ENCODE data around the gene PHLDB3.

Gene PHLDB3

DNA sequence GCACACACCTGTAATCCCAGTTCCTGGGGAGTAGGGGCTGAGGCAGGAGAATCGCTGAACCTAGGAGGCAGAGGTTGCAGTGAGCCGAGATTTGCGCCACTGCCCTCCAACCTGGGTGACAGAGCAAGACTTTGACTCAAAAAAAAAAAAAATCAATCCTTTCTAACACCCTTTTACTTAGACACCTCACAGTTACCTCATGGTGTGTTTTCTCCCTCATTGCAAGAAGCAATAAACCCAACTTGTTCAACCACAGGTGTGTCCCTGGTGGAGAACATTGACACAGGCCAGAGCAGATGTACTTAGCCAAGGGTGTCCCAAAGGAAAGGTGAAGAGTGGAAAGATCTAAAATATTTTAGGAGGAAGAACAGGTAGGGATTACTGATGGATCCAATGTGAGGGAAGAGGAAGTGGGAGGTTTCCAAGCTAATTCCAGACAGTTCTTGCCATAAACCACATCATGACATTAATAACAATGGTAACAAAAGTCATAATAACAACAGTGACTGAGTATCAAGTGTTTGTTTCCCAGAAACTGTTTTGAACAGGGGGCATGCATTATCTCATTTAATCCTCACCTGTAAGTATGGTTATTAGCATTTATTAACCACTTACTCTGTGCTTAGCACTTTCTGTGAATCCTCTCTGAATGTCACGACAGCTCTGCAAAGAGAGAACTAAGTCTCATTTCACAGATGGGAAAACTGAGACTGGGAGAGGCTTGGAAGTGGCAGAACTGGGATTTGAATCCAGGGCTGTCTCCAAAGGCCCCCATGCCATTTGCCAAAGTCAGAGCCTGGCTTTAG lies 36.0 kb downstream of the PHLDB3 start:
- no peak for DNase-seq (ENCODE audit: low spot score)

DNA sequence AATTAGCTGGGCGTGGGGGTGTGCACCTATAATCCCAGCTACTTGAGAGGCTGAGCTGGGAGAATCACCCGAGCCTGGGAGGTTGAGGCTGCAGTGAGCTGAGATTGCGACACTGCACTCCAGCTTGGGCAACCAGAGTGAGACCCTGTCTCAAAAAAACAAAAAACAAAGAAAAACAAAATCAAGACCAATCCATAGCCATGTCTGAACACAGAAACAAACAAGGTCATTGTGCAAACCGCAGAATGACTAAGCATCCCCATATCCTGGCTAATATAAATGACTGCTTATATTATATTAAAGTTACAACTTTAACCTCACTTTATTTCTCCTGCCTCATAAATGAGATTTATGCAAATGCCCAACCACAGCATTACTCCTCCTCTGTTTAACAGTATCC lies 36.8 kb downstream of the PHLDB3 start:
- DNase-seq (ENCODE audit: low spot score) = peak; percentile 96

DNA sequence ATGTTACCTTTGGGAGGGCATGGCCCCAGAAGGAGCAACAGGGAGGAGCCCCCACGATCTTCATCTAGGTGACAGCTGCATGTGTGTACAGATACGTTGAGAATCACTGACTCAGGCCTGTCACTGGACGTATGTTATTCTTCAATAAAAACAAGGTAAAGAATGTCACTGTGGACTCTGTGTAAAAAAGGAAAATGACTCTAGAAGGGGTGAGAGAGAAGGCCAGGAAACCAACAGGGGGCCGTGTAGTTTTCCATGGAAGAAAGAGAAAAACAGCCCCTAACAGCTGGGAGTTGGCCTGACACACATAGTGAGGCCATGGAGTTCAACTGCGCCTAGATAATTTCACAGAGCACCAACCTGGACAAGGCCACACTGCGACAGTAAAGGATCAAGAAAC lies 37.3 kb downstream of the PHLDB3 start:
- DNase-seq (ENCODE audit: low spot score) = no peak

DNA sequence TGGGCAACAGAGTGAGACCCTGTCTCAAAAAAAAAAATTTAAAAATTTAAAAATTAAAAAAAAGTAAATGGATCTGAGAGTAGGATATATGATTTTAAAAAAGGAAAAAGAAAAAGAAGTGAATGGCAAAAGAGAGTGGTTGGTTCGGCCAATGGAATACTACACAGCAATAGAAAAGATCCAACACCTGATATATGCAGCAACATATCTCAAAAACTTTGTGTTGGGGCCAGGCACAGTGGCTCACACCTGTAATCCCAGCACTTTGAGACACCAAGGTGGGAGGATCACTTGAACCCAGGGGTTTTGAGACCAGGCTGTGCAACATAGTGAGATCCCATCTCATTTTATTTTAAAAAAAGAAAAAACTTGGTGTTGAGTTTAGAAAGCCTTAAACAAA lies 37.8 kb downstream of the PHLDB3 start:
- DNase-seq (ENCODE audit: low spot score) = no peak

DNA sequence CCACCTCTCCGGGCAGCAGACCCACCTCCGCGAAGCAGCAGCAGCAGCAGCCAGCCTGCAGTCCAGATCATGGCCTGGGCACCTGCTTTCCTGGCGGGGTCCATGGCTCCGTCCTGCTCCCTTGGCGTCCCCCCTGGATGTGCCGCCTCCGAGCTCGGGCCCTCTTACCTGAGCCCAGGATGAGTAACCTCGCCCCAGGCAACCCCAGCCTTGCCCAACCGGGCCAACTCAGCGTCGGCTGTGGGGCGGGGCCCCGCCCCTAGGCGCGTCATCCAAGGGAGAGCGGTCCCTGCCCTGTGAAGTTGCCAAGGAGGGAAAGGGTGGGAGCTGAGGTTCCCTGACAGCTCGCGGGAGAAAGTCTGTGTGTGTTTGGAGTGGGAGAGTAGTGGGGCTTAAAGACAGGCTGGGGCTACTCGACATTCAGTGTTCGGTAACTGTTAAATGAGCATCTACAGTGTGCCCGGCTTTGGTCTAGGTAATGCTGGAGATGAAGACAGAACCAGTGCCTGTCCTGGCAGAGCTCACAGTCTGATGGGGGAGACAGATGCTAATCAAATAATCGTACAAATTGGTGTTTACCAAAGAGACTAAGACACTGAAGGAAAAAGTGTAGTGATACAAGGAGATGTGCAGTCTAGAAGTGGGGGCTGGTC lies 39.0 kb downstream of the PHLDB3 start, which contains the start of gene LYPD3:
Gene LYPD3, minus strand, starts transcription at position 141 of the 653 bp plus-strand sequence. Its CDS starts 37 bp downstream, at position 104.
- no peak for DNase-seq (ENCODE audit: low spot score)

DNA sequence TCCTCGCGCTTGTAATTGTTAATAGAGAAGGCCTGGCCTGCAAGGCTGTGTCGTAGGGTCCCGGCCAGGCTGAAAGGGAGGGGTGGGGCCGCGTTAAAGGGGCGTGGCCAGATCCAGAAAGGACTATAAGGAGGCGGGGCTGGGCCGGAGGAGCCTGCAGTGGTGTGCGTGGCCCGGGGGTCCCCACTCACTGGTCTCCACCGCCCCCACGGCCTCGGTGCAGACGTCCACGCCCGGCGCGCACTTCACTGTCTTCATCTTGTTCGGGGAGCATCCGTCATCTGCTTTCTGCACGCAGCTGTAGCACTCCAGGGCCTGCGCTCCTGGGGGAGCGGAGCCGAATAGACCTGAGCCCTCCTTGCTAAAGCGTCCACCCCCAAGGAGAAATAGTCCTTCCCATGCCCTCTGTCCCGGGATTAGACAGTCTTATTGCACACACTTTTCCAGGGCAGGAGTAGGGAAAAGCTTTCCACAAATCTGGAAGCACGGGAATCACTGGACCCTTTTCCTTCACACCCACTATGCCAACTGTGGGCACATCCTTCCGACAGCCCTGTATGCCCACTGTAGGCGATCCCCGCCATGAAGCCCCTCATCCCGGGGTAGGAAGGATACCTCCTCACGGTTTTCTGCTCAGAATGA lies 40.3 kb downstream of the PHLDB3 start:
- no peak for DNase-seq (ENCODE audit: low spot score)

DNA sequence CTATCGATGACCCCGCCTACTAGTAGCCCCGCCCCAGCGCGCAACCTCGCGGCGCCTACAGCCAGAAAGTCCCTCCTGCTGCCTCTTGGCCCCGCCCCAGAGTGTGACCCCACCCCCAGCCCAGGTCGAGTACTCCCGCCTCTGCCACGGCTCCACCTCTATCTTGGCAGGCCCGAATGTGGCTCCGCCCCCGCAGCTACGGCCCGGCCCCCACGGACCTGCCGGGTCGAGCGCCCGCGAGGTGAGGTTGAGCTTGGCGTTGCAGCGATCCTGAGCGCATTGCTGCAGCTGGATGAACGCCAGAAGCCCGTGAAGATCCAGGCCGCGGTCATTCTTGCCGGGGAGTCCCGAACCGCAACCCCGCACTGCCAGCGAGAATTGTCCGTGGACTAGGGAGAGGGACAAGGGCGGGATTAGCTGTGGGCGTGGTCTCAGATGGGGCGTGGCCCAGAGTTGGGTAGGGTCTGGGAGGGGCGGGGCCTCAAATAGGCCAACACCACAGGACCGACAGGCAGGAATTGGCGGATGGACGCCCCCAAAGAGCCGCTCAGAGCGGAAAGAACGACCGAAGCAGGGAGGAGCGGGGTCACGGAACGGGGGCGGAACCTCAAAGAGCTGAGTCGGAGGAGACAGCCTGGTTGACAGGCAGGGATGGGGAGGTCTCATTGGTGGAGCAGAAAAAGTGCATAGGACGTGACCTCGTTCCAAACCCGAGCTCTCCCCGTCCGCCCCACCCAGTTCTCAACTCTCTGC lies 41.0 kb downstream of the PHLDB3 start:
- DNase-seq (ENCODE audit: low spot score) = peak; percentile 99

DNA sequence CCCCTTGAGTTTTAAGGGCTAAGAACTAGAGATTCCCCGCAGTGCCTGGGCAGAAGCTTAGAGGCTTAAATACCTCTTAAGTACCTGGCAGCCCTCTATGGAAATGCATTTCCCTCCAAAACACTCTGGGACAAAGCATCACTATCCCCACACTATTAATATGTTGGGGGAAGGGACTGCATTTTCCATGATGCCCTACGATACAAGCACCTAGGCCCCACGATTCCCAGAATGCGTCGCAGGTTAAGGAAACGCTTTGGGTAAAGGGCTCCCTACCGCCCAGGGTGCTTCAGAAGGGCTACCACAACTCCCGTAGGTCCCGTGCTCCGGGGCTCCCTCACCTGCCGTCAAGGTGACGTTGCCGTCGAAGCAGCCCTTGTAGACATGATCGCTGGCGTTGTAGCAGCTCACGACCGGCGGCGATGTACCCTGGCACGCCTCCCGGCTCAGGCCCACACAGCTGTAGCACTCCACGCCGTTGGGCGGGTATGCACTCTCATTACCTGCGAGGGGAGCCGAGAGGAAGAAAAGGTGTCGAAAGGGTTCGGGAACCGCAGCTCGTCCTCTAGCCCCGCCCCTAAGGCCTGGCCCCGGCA lies 41.7 kb downstream of the PHLDB3 start:
- DNase-seq (ENCODE audit: low spot score) = no peak

DNA sequence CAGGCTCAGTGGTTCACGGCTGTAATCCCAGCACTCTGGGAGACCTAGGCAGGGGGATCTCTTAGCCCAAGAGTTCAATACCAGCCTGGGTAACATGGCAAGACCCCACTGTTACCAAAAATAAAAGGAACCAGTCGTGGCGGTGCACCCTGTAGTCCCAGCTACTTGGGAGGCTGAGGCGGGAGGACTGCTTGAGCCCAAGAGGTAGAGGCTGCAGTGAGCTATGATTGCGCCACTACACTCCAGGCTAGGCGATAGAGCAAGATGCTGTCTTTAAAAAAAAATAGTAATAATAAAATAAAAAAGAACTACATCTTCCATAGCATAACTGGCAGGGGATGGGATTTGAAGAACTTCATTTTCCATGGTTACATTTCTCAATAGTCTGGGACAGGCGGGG lies 42.2 kb downstream of the PHLDB3 start:
- no peak for DNase-seq (ENCODE audit: low spot score)

DNA sequence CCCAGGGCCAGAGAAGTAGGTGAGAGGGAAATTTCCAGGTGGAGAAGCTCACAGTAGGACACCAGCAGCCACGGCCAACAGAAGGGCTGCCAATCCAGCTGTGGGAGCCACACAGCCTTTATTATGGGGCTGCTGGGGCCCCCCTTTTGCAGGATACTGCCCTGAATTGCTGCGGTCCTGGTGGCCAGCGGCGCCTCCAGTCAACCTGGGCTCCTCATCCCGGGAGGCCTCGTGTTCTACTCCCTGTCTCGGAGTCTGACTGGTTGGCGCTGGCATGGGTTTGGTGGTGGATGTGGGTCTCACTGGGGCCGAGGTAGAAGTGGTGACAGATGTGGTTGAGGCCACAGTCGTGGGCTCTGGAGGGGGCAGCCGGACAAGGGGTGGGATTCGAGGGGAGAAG lies 43.2 kb downstream of the PHLDB3 start:
- no peak for DNase-seq (ENCODE audit: low spot score)

DNA sequence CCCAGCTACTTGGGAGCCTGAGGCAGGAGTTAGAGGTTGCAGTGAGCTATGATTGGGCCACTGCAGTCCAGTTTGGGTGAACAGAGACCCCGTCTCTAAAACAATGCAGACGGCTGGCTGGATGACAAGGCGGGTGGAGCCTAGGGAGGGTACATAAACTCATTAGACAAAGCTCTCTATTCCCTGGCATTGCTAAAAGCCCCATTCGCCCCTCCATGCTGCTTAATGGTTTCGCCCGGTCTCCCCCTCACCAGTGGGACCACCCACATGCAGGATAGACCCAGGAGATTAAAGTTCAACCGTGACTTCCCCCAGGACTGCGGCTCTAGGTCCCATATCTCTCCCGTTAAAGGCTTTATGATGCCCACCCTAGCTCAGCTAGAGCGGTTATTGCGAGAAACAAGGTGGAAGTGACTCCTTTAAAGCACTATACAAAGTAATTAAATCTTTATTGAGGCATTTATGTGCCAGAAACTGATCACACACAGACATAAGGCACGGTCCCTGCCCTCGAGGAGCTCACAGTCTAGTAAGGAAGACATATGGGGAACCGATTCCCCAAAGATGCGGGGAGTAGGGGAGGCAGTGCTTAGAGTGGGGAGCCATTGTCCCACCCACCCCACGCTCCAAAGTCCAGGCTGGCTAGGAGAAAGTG lies 44.1 kb downstream of the PHLDB3 start:
- no peak for DNase-seq (ENCODE audit: low spot score)

DNA sequence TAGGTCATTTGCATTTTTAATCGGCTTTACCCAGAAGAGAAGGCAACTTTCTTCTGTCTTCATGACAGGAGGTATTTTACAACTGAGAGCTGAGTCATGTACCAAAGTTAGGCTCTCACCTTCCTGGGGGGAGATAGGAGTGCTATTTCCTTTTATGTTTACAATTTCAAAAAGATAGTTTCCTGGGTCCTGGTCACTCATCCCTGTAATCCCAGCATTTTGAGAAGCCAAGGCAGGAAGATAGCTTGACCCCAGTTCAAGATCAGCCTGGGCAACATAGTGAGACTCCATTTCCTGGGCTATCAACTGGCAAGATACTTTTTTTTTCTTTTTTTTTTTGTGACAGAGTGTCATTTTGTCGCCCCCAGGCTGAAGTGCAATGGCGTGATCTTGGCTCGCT lies 46.7 kb downstream of the PHLDB3 start:
- DNase-seq (ENCODE audit: low spot score) = no peak

DNA sequence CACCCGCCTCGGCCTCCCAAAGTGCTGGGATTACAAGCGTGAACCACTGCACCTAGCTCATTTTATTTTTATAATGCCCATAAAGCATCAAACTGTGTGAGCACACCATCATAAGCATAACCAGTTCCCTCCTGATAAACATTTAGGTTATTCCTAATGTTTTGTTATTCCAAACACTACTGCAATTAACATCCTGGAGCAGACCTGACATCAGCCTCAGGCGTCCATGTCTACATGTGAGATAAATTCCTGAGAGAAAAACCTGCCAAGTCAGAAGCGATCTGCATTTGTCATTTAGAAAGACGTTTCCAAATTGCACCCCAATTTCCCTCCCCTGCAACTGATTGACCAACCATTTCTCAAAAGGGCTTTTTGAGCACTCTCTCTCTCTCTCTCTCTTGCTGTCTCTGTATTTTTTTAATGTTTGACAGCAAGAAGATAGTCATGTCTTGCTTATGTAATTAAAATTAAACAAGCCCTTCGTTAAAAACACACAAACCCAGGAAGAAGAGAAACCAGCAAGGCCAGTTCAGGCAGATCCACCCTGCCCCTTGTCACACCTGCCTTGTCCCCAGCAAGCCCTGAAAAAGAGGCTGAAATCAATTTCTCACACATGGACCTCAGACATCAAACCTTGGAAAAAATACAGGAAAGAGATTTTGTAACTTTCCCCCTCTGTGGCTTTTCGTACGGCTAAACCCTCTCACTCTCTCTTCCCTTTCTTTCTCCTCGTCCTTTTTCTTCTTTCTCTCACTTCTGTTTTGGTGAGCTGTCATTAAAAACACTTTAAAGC lies 49.0 kb downstream of the PHLDB3 start:
- no peak for DNase-seq (ENCODE audit: low spot score)

DNA sequence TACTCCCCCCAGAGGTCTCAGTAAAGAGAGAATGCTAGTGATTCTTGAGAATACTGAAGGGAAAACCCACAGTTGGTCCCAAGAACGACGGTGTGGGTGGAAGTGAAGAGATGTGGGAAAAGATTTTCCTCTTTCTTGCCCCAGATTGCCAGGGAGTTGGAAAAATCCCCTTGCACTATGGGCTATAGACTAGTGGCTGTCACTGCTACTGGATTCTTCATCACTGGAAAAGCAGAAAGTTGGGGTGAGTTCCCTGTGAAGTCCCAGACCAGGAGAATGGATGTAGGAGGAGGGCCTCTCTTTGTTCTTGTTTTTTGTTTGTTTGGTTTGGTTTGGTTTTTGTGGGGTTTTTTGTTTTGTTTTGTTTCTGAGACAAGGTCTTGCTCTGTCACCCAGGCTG lies 50.5 kb downstream of the PHLDB3 start:
- no peak for DNase-seq (ENCODE audit: low spot score)

DNA sequence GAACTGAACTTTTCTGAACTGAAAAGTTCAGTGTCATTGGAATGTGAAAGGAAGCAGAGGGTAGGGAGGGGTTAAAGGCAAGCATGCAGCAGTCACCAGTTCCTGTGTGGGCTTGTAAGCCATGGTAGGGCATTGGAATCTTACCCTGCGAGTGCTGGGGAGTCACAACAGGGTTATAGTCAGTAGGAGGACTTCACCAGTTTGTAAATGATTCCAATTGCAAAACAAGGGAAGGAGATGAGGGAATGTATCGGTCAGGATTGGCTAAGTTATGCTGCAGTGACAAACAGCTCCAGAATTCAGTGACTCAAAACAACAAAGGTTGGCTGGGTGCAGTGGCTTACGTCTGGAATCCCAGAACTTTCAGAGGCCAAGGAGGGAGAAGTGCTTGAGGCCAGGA lies 52.0 kb downstream of the PHLDB3 start:
- no peak for DNase-seq (ENCODE audit: low spot score)

DNA sequence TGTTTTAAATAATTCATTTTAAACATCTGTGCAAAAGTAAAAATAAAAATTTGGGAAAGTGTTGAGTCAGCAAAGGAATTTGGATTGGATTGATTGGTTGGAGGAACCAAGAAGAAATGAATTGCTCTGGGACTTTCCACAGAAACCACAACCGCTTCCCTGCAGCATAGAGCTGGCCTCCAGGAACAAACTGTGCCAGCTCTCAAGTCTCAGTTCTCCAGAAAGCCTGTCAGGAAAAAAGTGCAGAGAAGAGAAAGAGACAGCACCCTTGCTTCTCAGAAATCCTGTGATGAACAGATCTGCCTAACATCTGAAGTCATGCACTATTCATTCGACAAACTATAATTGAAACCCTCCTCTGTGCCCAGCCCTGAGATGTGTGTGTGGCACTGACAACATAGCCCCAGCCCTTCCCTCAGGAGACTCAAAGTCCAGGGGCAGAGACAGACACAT lies 54.0 kb downstream of the PHLDB3 start:
- no peak for DNase-seq (ENCODE audit: low spot score)

DNA sequence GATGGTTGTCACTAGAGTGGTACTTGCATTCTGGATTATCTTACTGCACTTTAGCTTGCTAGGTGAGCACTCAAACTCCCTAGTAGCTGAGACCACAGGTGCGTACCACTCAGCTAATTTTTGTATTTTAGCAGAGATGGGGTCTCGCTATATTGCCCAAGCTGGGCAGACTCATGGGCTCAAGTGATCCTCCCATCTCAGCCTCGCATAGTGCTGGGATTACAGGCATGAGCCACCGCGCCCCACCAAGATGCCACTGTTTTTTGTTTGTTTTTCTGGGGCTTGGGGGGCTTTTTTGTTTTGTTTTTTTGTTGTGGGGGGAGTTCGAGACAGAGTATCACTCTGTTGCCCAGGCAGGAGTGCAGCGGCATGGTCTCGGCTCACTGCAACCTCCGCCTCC lies 56.9 kb downstream of the PHLDB3 start:
- no peak for DNase-seq (ENCODE audit: low spot score)

DNA sequence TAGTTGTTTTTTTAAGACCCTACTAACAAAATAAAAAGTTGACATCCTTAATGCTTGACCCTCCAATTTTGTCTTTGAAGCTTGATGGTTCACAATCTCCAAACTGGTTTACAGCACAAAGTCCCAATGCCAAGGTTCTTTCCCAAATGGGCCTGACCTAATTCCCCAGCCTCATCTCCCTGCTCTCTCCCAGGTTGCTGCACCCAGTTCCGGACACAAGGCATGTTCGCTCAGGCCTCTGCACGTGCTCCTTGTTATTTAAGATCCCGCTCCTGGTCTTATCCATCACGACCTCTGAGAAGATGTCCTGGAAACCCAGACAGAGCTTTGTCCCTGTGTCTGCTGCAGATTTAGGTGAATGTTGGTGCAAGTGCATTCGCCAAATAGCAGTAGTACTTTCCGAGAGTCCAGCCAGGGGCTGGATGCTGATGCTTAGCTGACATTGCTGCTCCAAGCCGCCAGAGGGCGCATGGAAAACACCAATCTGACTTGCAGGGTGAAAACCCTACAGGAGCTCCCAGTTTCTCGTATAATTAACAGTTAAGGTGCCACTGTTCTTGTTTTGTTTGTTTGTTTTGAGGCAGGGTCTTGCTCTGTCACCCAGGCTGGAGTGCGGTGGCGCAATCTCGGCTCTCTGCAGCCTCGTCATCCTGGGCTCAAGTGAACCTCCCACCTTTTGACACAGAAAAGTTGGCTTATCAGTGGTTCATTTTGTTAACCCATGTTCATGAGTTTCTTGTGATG lies 57.6 kb downstream of the PHLDB3 start:
- peak; percentile 67 for DNase-seq (ENCODE audit: low spot score)

DNA sequence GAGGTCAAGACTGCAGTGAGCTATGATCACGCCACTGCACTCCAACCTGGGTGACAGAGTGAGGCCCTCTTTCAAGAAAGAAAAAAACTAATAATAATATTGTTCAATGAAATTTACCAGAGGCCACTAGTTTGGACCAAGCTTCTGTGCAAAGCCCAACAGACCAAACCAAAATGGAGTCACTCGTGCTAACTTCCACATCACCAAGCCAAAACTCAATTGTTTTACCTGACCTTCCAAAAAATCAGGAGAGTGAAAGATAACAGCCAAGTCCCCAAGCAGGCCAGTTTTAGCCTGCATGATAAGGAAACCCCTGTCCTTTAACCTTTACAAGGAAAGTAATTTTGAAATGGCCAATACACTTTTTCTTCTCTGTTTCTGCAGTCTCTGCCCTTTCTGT lies 59.1 kb downstream of the PHLDB3 start:
- DNase-seq (ENCODE audit: low spot score) = no peak

Data from COLO829 (cell line).